Measurements from ENCODE around the gene ASB1. TPM values are rescaled to one million over a fixed set of nuclear protein-coding genes. Genes with fewer than 3 reads are reported as not detected.
A peak's percentile ranks its signal among the peaks of the same experiment; 100 is the strongest.

ASB1 gene
- total RNA-seq, 2 donors from 2014 or later, result 49.2 to 52.3 TPM

- peaks cover 33% of the 10 kb centered on the region for H3K4me1 Mint-ChIP-seq (ENCODE audit: low read depth)
- H3K27ac Mint-ChIP-seq, result no peak overlapping the region
- ATAC-seq (replicated peaks in 1 of 2) (peak; percentile 69 to 78), DNase-seq (peak; percentile 18 to 43)
- no peaks in the 10 kb centered on the region for H3K27me3 Mint-ChIP-seq (ENCODE audit: low read depth)
- peak overlapping the region; percentile 10 to 31 for H3K4me3 Mint-ChIP-seq
- H3K36me3 Mint-ChIP-seq (ENCODE audit: insufficient read depth in 2 of 2), result no peaks in the 10 kb centered on the region
- no peaks in the 10 kb centered on the region for H3K9me3 Mint-ChIP-seq
Observed at GRCh38 chr2:238493880-238494572, 67.3 kb downstream of the ASB1 start.

- no peaks in the 10 kb centered on the region for H3K36me3 Mint-ChIP-seq (ENCODE audit: insufficient read depth in 2 of 2)
- no peak overlapping the region for H3K27ac Mint-ChIP-seq
- H3K4me3 Mint-ChIP-seq, result peak overlapping the region; percentile 10 to 31
- DNase-seq (no peak), ATAC-seq (replicated peaks in 1 of 2) (no peak)
- H3K9me3 Mint-ChIP-seq, result no peaks in the 10 kb centered on the region
- no peaks in the 10 kb centered on the region for H3K27me3 Mint-ChIP-seq (ENCODE audit: low read depth)
- peaks cover 33% of the 10 kb centered on the region for H3K4me1 Mint-ChIP-seq (ENCODE audit: low read depth)
Observed at GRCh38 chr2:238494573-238494961, 67.8 kb downstream of the ASB1 start.

- Mint-ChIP-seq H3K36me3 (ENCODE audit: insufficient read depth in 2 of 2) (no peaks in the 10 kb centered on the region), H3K4me1 (ENCODE audit: low read depth) (peaks cover 33% of the 10 kb centered on the region), H3K9me3 (no peaks in the 10 kb centered on the region), H3K4me3 (peak overlapping the region in 1 of 2 donors; percentile 29), H3K27ac (no peak overlapping the region), H3K27me3 (ENCODE audit: low read depth) (no peaks in the 10 kb centered on the region)
- DNase-seq (no peak), ATAC-seq (replicated peaks in 1 of 2) (no peak)
Observed at GRCh38 chr2:238495422-238495821, 68.7 kb downstream of the ASB1 start.

- DNase-seq (no peak), ATAC-seq (replicated peaks in 1 of 2) (no peak)
- Mint-ChIP-seq H3K9me3 (no peaks in the 10 kb centered on the region), H3K27ac (no peak overlapping the region), H3K4me3 (no peak overlapping the region), H3K36me3 (ENCODE audit: insufficient read depth in 2 of 2) (no peaks in the 10 kb centered on the region), H3K4me1 (ENCODE audit: low read depth) (peaks cover 33% of the 10 kb centered on the region), H3K27me3 (ENCODE audit: low read depth) (no peaks in the 10 kb centered on the region)
Observed at GRCh38 chr2:238496756-238497609, 70.3 kb downstream of the ASB1 start.

- no peak for DNase-seq
- H3K36me3 Mint-ChIP-seq (ENCODE audit: insufficient read depth in 2 of 2), result no peaks in the 10 kb centered on the region
- no peaks in the 10 kb centered on the region for H3K9me3 Mint-ChIP-seq
- H3K27ac Mint-ChIP-seq, result no peak overlapping the region
- H3K4me1 Mint-ChIP-seq (ENCODE audit: low read depth), result peaks cover 33% of the 10 kb centered on the region
- no peaks in the 10 kb centered on the region for H3K27me3 Mint-ChIP-seq (ENCODE audit: low read depth)
- no peak for ATAC-seq (replicated peaks in 1 of 2)
- H3K4me3 Mint-ChIP-seq, result no peak overlapping the region
Observed at GRCh38 chr2:238497610-238498005, 70.9 kb downstream of the ASB1 start.

- ATAC-seq (replicated peaks in 1 of 2) (no peak), DNase-seq (no peak)
- Mint-ChIP-seq H3K4me1 (ENCODE audit: low read depth) (peaks cover 28% of the 10 kb centered on the region), H3K9me3 (no peaks in the 10 kb centered on the region), H3K36me3 (ENCODE audit: insufficient read depth in 2 of 2) (no peaks in the 10 kb centered on the region), H3K4me3 (no peak overlapping the region), H3K27me3 (ENCODE audit: low read depth) (no peaks in the 10 kb centered on the region), H3K27ac (no peak overlapping the region)
Observed at GRCh38 chr2:238498188-238498587, 71.5 kb downstream of the ASB1 start.

- Mint-ChIP-seq H3K9me3 (no peaks in the 10 kb centered on the region), H3K36me3 (ENCODE audit: insufficient read depth in 2 of 2) (no peaks in the 10 kb centered on the region), H3K27me3 (ENCODE audit: low read depth) (no peaks in the 10 kb centered on the region), H3K4me3 (no peak overlapping the region), H3K27ac (no peak overlapping the region), H3K4me1 (ENCODE audit: low read depth) (peaks cover 22% of the 10 kb centered on the region)
- no peak for DNase-seq
- ATAC-seq (replicated peaks in 1 of 2), result no peak
Observed at GRCh38 chr2:238498691-238499295, 72.1 kb downstream of the ASB1 start.

- H3K9me3 Mint-ChIP-seq, result no peaks in the 10 kb centered on the region
- H3K4me1 Mint-ChIP-seq (ENCODE audit: low read depth), result peaks cover 10% of the 10 kb centered on the region
- H3K27ac Mint-ChIP-seq, result no peak overlapping the region
- H3K27me3 Mint-ChIP-seq (ENCODE audit: low read depth), result no peaks in the 10 kb centered on the region
- DNase-seq, result no peak
- H3K4me3 Mint-ChIP-seq, result no peak overlapping the region
- no peaks in the 10 kb centered on the region for H3K36me3 Mint-ChIP-seq (ENCODE audit: insufficient read depth in 2 of 2)
- no peak for ATAC-seq (replicated peaks in 1 of 2)
Observed at GRCh38 chr2:238499731-238500580, 73.2 kb downstream of the ASB1 start.

GRCh38 chr2:238501311-238501710, 74.6 kb downstream of the ASB1 start:
- ATAC-seq (replicated peaks in 1 of 2) (no peak), DNase-seq (no peak)
- Mint-ChIP-seq H3K27me3 (ENCODE audit: low read depth) (no peaks in the 10 kb centered on the region), H3K27ac (no peak overlapping the region), H3K36me3 (ENCODE audit: insufficient read depth in 2 of 2) (no peaks in the 10 kb centered on the region), H3K4me3 (no peak overlapping the region), H3K9me3 (no peaks in the 10 kb centered on the region), H3K4me1 (ENCODE audit: low read depth) (no peaks in the 10 kb centered on the region)

Other genes with a start within 250 kb of the ASB1 start
- gene ILKAP, start 223.2 kb upstream of the ASB1 start, total RNA-seq, result 10 to 100 TPM; 53.2 to 55.5 TPM
- 1 to 10 TPM; 1.6 to 2.0 TPM for gene HES6, start 186.9 kb upstream of the ASB1 start, total RNA-seq
- gene PER2, start 138.3 kb upstream of the ASB1 start, total RNA-seq, result 10 to 100 TPM in 1 of 2 donors, 1 to 10 TPM in 1; 8.9 to 12.4 TPM
- gene TRAF3IP1, start 106.4 kb upstream of the ASB1 start, total RNA-seq, result 10 to 100 TPM in 1 of 2 donors, 1 to 10 TPM in 1; 7.0 to 13.1 TPM

Data from activated T-cell treated with anti-CD3 and anti-CD28 coated beads, Interleukin-2, amount 50 U/mL, for 72 hours (primary cell).